Caco-2 (cell line): Measurements from ENCODE around the gene ECE1. TPM values are rescaled to one million over a fixed set of nuclear protein-coding genes. Genes with fewer than 3 reads are reported as not detected.

Experiments used
- BruUV-seq: library from RNA; stranded (reverse); fragments of 400-500 nt; replicated peaks from 2 replicates; lab custom pipeline; 2021; lab: Mats Ljungman, UMichigan
- CTCF ChIA-PET: fragments of 300-600 bp; sonication (Branson Sonifier 250); formaldehyde crosslinking; loops from one replicate; lab custom pipeline; 2022; ENCODE audit warnings: antibody characterized with exemption; lab: Charles Lee
- POLR2A ChIA-PET: fragments of 300-600 bp; sonication (Branson Sonifier 250); formaldehyde crosslinking; loops from one replicate; lab custom pipeline; 2022; ENCODE audit warnings: antibody characterized with exemption; lab: Charles Lee
- DNase-seq, 2 experiments: peaks; one replicate each; pipeline versions ENCODE4 v3.0.0 to v3.0.0-alpha.2; 2020 to 2022
- H3K27me3 ChIP-seq: replicated peaks from 2 replicates; pipeline ENCODE4 v1.6.0; 2011; ENCODE audit warnings: low read length; ENCODE audit not compliant: control insufficient read depth, insufficient read depth
- H3K36me3 ChIP-seq: 2 replicates; pipeline ENCODE4 v1.5.1; 2011; ENCODE audit warnings: low read length; ENCODE audit not compliant: control insufficient read depth, insufficient read depth
- H3K4me1 ChIP-seq: fragments of 250-450 bp; sonication (Bioruptor Pico); 2 replicates; pipeline ENCODE4 v1.5.1; 2020; ENCODE audit warnings: mild to moderate bottlenecking
- H3K4me3 ChIP-seq: 2 replicates; pipeline ENCODE4 v1.5.1; 2011; ENCODE audit warnings: low read depth, mild to moderate bottlenecking, control low read depth, low read length
- H3K9me3 ChIP-seq: fragments of 250-450 bp; sonication (Bioruptor Pico); 2 replicates; pipeline ENCODE4 v1.5.1; 2020; ENCODE audit warnings: mild to moderate bottlenecking, moderate library complexity
- H3K27ac Mint-ChIP-seq: one replicate; pipeline ENCODE4 v1.8.0; 2022; ENCODE audit warnings: mixed read lengths; ENCODE audit not compliant: unreplicated experiment
- H3K27me3 Mint-ChIP-seq: one replicate; pipeline ENCODE4 v1.8.0; 2022; ENCODE audit warnings: mixed read lengths; ENCODE audit not compliant: insufficient read depth, unreplicated experiment
- H3K36me3 Mint-ChIP-seq: one replicate; pipeline ENCODE4 v1.8.0; 2022; ENCODE audit warnings: mild to moderate bottlenecking, mixed read lengths; ENCODE audit not compliant: insufficient read depth, unreplicated experiment
- H3K4me1 Mint-ChIP-seq: one replicate; pipeline ENCODE4 v1.8.0; 2022; ENCODE audit warnings: low read depth, mixed read lengths; ENCODE audit not compliant: unreplicated experiment
- H3K4me3 Mint-ChIP-seq: one replicate; pipeline ENCODE4 v1.8.0; 2022; ENCODE audit warnings: mild to moderate bottlenecking, moderate library complexity, mixed read lengths; ENCODE audit not compliant: unreplicated experiment
- H3K9me3 Mint-ChIP-seq: one replicate; pipeline ENCODE4 v1.8.0; 2022; ENCODE audit warnings: mixed read lengths; ENCODE audit not compliant: unreplicated experiment
- CTCF ChIP-seq, 2 experiments: fragments of 200-600 bp in 1 of 2; IDR thresholded peaks; 1 replicate in 1 of 2; 2 replicates in 1 of 2; pipeline versions ENCODE4 v1.5.1 to v1.8.0; 2011 to 2022; ENCODE audit warnings: antibody characterized with exemption in 1 of 2, control low read depth in 1 of 2, inconsistent platforms in 1 of 2, low read depth in 1 of 2, low read length in 1 of 2, mild to moderate bottlenecking in 1 of 2, moderate library complexity in 1 of 2; ENCODE audit not compliant: insufficient read depth in 1 of 2, severe bottlenecking in 1 of 2, unreplicated experiment in 1 of 2
- intact Hi-C: fragments of 100-400 bp; cut with micrococcal nuclease; formaldehyde crosslinking; loops from one replicate; pipeline ENCODE4 v1.10.0; 2022; ENCODE audit not compliant: unreplicated experiment
- total RNA-seq: library from RNA; stranded (reverse); gene quantifications from 2 replicates; pipeline ENCODE4 v1.2.3, GENCODE V29; 2022

The ECE1 gene
- total RNA-seq, 1 experiment from 2014 or later: 50.2 TPM

GRCh38 chr1:21238141-21238800 lies 52.0 kb downstream of the ECE1 start:
- no peak overlapping the region for H3K27ac Mint-ChIP-seq
- no peak overlapping the region for H3K4me3 ChIP-seq
- no peaks in the 10 kb centered on the region for H3K4me1 ChIP-seq
- intact Hi-C loops: no loop called here
- H3K27me3 Mint-ChIP-seq: no peaks in the 10 kb centered on the region
- peaks cover 4% of the 10 kb centered on the region for H3K36me3 Mint-ChIP-seq
- no TSS peak for BruUV-seq
- TF ChIP-seq CTCF (IDR thresholded peaks at IDR 0.05; ENCODE audit: insufficient read depth in 1 of 2, low read depth in 1 of 2, low read length in 1 of 2, severe bottlenecking in 1 of 2, unreplicated experiment in 1 of 2): no peak
- no peaks in the 10 kb centered on the region for H3K9me3 ChIP-seq
- ChIA-PET POLR2A (no interaction called here), CTCF (interaction anchor here (0.8 kb wide), 1 partner anchor 130 kb away, joined by 3 read pairs; no protein-coding TSS in a partner anchor)
- no peak for DNase-seq
- H3K4me3 Mint-ChIP-seq: no peak overlapping the region
- no peaks in the 10 kb centered on the region; the same call in 1 of the 2 replicates for H3K36me3 ChIP-seq
- H3K27me3 ChIP-seq: no peaks in the 10 kb centered on the region
- no peaks in the 10 kb centered on the region for H3K4me1 Mint-ChIP-seq
- no peaks in the 10 kb centered on the region for H3K9me3 Mint-ChIP-seq

- ChIA-PET CTCF (interaction anchor here (0.8 kb wide), 1 partner anchor 130 kb away, joined by 3 read pairs; no protein-coding TSS in a partner anchor), POLR2A (no interaction called here)
- no TSS peak for BruUV-seq
- no peaks in the 10 kb centered on the region for H3K9me3 Mint-ChIP-seq
- H3K36me3 ChIP-seq: no peaks in the 10 kb centered on the region; the same call in 1 of the 2 replicates
- H3K4me1 Mint-ChIP-seq: no peaks in the 10 kb centered on the region
- no peaks in the 10 kb centered on the region for H3K27me3 ChIP-seq
- no peak overlapping the region for H3K4me3 Mint-ChIP-seq
- peaks cover 4% of the 10 kb centered on the region for H3K36me3 Mint-ChIP-seq
- intact Hi-C loops: no loop called here
- no peaks in the 10 kb centered on the region for H3K27me3 Mint-ChIP-seq
- no peak overlapping the region for H3K27ac Mint-ChIP-seq
- DNase-seq: no peak
- no peak overlapping the region for H3K4me3 ChIP-seq
- H3K4me1 ChIP-seq: no peaks in the 10 kb centered on the region
- H3K9me3 ChIP-seq: no peaks in the 10 kb centered on the region
- no peak for TF ChIP-seq CTCF (IDR thresholded peaks at IDR 0.05; ENCODE audit: insufficient read depth in 1 of 2, low read depth in 1 of 2, low read length in 1 of 2, severe bottlenecking in 1 of 2, unreplicated experiment in 1 of 2)
Observed at GRCh38 chr1:21237446-21238088, 52.7 kb downstream of the ECE1 start.

- Mint-ChIP-seq H3K4me3 (no peak overlapping the region), H3K36me3 (peaks cover 5% of the 10 kb centered on the region), H3K9me3 (no peaks in the 10 kb centered on the region), H3K27ac (no peak overlapping the region), H3K4me1 (no peaks in the 10 kb centered on the region), H3K27me3 (no peaks in the 10 kb centered on the region)
- no peak for DNase-seq
- peaks cover 5% of the 10 kb centered on the region for H3K4me1 ChIP-seq
- intact Hi-C loops: no loop called here
- no peak for TF ChIP-seq CTCF (IDR thresholded peaks at IDR 0.05; ENCODE audit: insufficient read depth in 1 of 2, low read depth in 1 of 2, low read length in 1 of 2, severe bottlenecking in 1 of 2, unreplicated experiment in 1 of 2)
- H3K9me3 ChIP-seq: no peaks in the 10 kb centered on the region
- ChIA-PET CTCF (no interaction called here), POLR2A (no interaction called here)
- no peaks in the 10 kb centered on the region for H3K27me3 ChIP-seq
- H3K36me3 ChIP-seq: no peaks in the 10 kb centered on the region; the same call in 1 of the 2 replicates
- no TSS peak for BruUV-seq
- H3K4me3 ChIP-seq: no peak overlapping the region
Observed at GRCh38 chr1:21236178-21236577, 54.1 kb downstream of the ECE1 start.
